Endothelial cell of umbilical vein (primary cell): ENCODE results near the gene TKFC. TPM values are rescaled to one million over a fixed set of nuclear protein-coding genes. Genes with fewer than 3 reads are reported as not detected.

Experiments used
- BruUV-seq: library from RNA; stranded (reverse); fragments of 400-500 nt; replicated peaks from 2 replicates; lab custom pipeline; 2021; lab: Mats Ljungman, UMichigan
- CTCF ChIA-PET: fragments of 300-600, 350-600 bp; sonication (Branson Sonifier 250); formaldehyde crosslinking; loops from one replicate; lab custom pipeline; 2021; ENCODE audit warnings: antibody characterized with exemption, inconsistent platforms; lab: Charles Lee
- POLR2A ChIA-PET: fragments of 300-600, 350-600 bp; sonication (Branson Sonifier 250); formaldehyde crosslinking; loops from one replicate; lab custom pipeline; 2021; ENCODE audit warnings: antibody characterized with exemption, inconsistent platforms; lab: Charles Lee
- DNase-seq: peaks from one replicate; pipeline ENCODE4 v3.0.0-alpha.2; 2011; ENCODE audit warnings: low read depth, low spot score
- FAIRE-seq: peaks from 2 replicates; lab custom pipeline; 2011; peaks lifted over from hg19 to GRCh38; lab: Jason Lieb, UNC
- H2AFZ ChIP-seq: 2 replicates; pipeline ENCODE4 v1.6.0; 2012; ENCODE audit warnings: low read depth, low read length, control low read depth, inconsistent platforms
- H3K27ac ChIP-seq: 2 replicates; pipeline ENCODE4 v1.5.1; 2011; ENCODE audit warnings: low read depth, mild to moderate bottlenecking, control low read depth, low read length, moderate library complexity; ENCODE audit not compliant: insufficient read depth
- H3K27me3 ChIP-seq, 2 experiments: 2 replicates each; pipeline versions ENCODE4 v1.6.0 to v1.6.1; 2011; ENCODE audit warnings: low read length in 2 of 2, mixed read lengths in 1 of 2; ENCODE audit not compliant: control insufficient read depth in 2 of 2, insufficient read depth in 2 of 2
- H3K36me3 ChIP-seq, 2 experiments: 2 replicates in 1 of 2; 3 replicates in 1 of 2; pipeline ENCODE4 v1.5.1; 2011; ENCODE audit warnings: low read length in 2 of 2, mild to moderate bottlenecking in 1 of 2, moderate library complexity in 1 of 2; ENCODE audit not compliant: control insufficient read depth in 2 of 2, insufficient read depth in 2 of 2; ENCODE audit errors: extremely low read depth in 1 of 2
- H3K4me1 ChIP-seq: 3 replicates; pipeline ENCODE4 v1.5.1; 2011; ENCODE audit warnings: mild to moderate bottlenecking, low read length; ENCODE audit not compliant: control insufficient read depth, insufficient read depth; ENCODE audit errors: extremely low read depth
- H3K4me2 ChIP-seq: 2 replicates; pipeline ENCODE4 v1.6.1; 2011; ENCODE audit warnings: low read length, control low read depth, mixed read lengths; ENCODE audit not compliant: insufficient read depth
- H3K4me3 ChIP-seq, 3 experiments: fragments of 200-600 bp in 1 of 3; sonication (generic), shearing (Covaris generic) in 1 of 3; replicated peaks in 1 of 3; 2 replicates each; pipeline ENCODE4 v1.5.1; 2011 to 2016; ENCODE audit warnings: control low read depth in 3 of 3, low read length in 3 of 3, mild to moderate bottlenecking in 2 of 3, inconsistent platforms in 1 of 3, low read depth in 1 of 3, moderate library complexity in 1 of 3; ENCODE audit not compliant: insufficient read depth in 1 of 3
- H3K79me2 ChIP-seq: 2 replicates; pipeline ENCODE4 v1.6.0; 2012; ENCODE audit warnings: low read length, inconsistent platforms; ENCODE audit not compliant: control insufficient read depth, insufficient read depth
- H3K9ac ChIP-seq: replicated peaks from 2 replicates; pipeline ENCODE3; 2011; ENCODE audit warnings: low read length, control low read depth; ENCODE audit not compliant: insufficient read depth; ENCODE audit errors: extremely low read depth
- H3K9me1 ChIP-seq: replicated peaks from 3 replicates; pipeline ENCODE4 v1.6.0; 2011; ENCODE audit warnings: mild to moderate bottlenecking, low read length; ENCODE audit not compliant: control insufficient read depth, insufficient read depth; ENCODE audit errors: extremely low read depth
- H3K9me3 ChIP-seq: replicated peaks from 2 replicates; pipeline ENCODE4 v1.5.1; 2012; ENCODE audit warnings: low read length, inconsistent platforms; ENCODE audit not compliant: control insufficient read depth, insufficient read depth
- H4K20me1 ChIP-seq: replicated peaks from 2 replicates; pipeline ENCODE3; 2011; ENCODE audit warnings: mild to moderate bottlenecking, low read length; ENCODE audit not compliant: control insufficient read depth, insufficient read depth; ENCODE audit errors: extremely low read depth
- EZH2 ChIP-seq: IDR thresholded peaks from 2 replicates; pipeline ENCODE4 v1.6.1; 2012; ENCODE audit warnings: borderline replicate concordance, low read depth, mild to moderate bottlenecking, moderate library complexity, low read length, inconsistent platforms; ENCODE audit not compliant: severe bottlenecking
- FOS ChIP-seq: IDR thresholded peaks from 2 replicates; pipeline ENCODE4 v1.6.1; 2011; ENCODE audit warnings: mild to moderate bottlenecking, low read length, moderate library complexity, borderline replicate concordance; ENCODE audit not compliant: insufficient read depth
- GATA2 ChIP-seq: IDR thresholded peaks from 2 replicates; pipeline ENCODE4 v1.7.0; 2011; ENCODE audit warnings: low read depth, mild to moderate bottlenecking, moderate library complexity, mixed read lengths, low read length; ENCODE audit not compliant: insufficient read length, insufficient read depth
- JUN ChIP-seq: IDR thresholded peaks from 2 replicates; pipeline ENCODE4 v1.6.1; 2011; ENCODE audit warnings: borderline replicate concordance, low read depth; ENCODE audit not compliant: insufficient read length, insufficient read depth
- MYC ChIP-seq: IDR thresholded peaks from one replicate; pipeline ENCODE4 v1.6.1; 2011; ENCODE audit warnings: mild to moderate bottlenecking, low read depth, low read length
- POLR2A ChIP-seq: IDR thresholded peaks from 2 replicates; pipeline ENCODE4 v1.6.1; 2012; ENCODE audit warnings: low read depth, mild to moderate bottlenecking, control low read depth, low read length
- POLR2AphosphoS5 ChIP-seq: IDR thresholded peaks from 2 replicates; pipeline ENCODE4 v1.6.1; 2012; ENCODE audit warnings: low read depth, mild to moderate bottlenecking, control low read depth, low read length, moderate library complexity; ENCODE audit not compliant: insufficient read depth
- dilution Hi-C: fragments of 300-500 bp; cut with MboI; formaldehyde crosslinking; loops from one replicate; pipeline ENCODE4 v1.15.0; 2019; ENCODE audit warnings: low sequenced_read_pairs; ENCODE audit not compliant: extremely low pct_ligation_motif_present
- intact Hi-C: fragments of 100-400 bp; cut with micrococcal nuclease; formaldehyde crosslinking; loops from one replicate; pipeline ENCODE4 v1.10.0; 2022
- polyA plus RNA-seq, 4 experiments: library from polyadenylated mRNA; depleted of rRNA in 3 of 4; stranded (reverse) in 3 of 4; unstranded in 1 of 4; fragments of >200 nt; gene quantifications; 2 replicates each; pipeline versions ENCODE4 v1.2.1 to v1.2.3, GENCODE V29; 2011 to 2012; ENCODE audit warnings: missing spikeins in 1 of 4
- total RNA-seq: library from RNA; stranded (reverse); gene quantifications from 2 replicates; pipeline ENCODE4 v1.2.3, GENCODE V29; 2021
- TF ChIP-seq, protein P1 (sequence below), 2 donors: IDR thresholded peaks; 1 replicate in 1 of 2; 2 replicates in 1 of 2; pipeline ENCODE4 v1.5.1; 2011; ENCODE audit warnings: low read length in 2 of 2, mild to moderate bottlenecking in 2 of 2, moderate library complexity in 2 of 2, control low read depth in 1 of 2, inconsistent platforms in 1 of 2, low read depth in 1 of 2; ENCODE audit not compliant: insufficient read depth in 1 of 2; ENCODE audit errors: extremely low read depth in 1 of 2
- TF ChIP-seq, protein P2 (sequence below): IDR thresholded peaks from 2 replicates; pipeline ENCODE4 v1.6.1; 2011; ENCODE audit not compliant: insufficient read depth, insufficient read length

The TKFC gene
- total and polyA plus RNA-seq, 2 donors (not counting 3 experiments of a cell fraction or from before 2014, with no cell fraction given): 30.8 to 31.7 TPM

DNA sequence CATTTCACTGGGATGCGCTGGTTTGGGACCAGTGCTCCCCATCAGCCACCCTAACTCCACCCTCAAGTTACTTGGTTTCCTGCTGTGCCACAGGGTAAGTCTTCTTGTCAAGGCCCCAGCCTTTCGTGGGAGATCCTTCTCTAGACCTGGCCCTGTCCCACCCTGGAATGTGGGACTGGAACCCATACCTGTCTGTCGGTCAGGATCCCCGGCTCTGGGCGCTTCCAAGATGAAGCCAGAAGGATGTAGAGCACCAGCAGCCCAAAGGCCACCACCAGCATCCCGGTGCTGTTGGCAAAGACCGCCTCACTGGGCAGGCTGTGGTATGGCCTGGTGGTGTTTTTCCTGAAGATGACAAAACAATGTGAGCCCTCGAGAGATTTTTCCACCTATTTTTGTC, 17.8 kb downstream of the TKFC start:
- TF ChIP-seq, protein P1, sequence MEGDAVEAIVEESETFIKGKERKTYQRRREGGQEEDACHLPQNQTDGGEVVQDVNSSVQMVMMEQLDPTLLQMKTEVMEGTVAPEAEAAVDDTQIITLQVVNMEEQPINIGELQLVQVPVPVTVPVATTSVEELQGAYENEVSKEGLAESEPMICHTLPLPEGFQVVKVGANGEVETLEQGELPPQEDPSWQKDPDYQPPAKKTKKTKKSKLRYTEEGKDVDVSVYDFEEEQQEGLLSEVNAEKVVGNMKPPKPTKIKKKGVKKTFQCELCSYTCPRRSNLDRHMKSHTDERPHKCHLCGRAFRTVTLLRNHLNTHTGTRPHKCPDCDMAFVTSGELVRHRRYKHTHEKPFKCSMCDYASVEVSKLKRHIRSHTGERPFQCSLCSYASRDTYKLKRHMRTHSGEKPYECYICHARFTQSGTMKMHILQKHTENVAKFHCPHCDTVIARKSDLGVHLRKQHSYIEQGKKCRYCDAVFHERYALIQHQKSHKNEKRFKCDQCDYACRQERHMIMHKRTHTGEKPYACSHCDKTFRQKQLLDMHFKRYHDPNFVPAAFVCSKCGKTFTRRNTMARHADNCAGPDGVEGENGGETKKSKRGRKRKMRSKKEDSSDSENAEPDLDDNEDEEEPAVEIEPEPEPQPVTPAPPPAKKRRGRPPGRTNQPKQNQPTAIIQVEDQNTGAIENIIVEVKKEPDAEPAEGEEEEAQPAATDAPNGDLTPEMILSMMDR (IDR thresholded peaks at IDR 0.05; ENCODE audit: extremely low read depth in 1 of 2, insufficient read depth in 1 of 2, low read depth in 1 of 2, low read length in 2 of 2): no peak
- no peak for TF ChIP-seq JUN
- no peak for TF ChIP-seq POLR2AphosphoS5
- no peak for TF ChIP-seq MYC
- TF ChIP-seq, protein P2, sequence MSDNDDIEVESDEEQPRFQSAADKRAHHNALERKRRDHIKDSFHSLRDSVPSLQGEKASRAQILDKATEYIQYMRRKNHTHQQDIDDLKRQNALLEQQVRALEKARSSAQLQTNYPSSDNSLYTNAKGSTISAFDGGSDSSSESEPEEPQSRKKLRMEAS: no peak
- TF ChIP-seq GATA2: no peak
- TF ChIP-seq FOS: no peak
- TF ChIP-seq POLR2A: no peak
- no peak for TF ChIP-seq EZH2
- CTCF ChIA-PET: no interaction called here
- dilution Hi-C loops: no loop called here
- H3K4me3 ChIP-seq: no peak overlapping the region
- no peak overlapping the region for H3K9ac ChIP-seq
- no peaks in the 10 kb centered on the region for H3K79me2 ChIP-seq
- no peak overlapping the region for H2AFZ ChIP-seq
- POLR2A ChIA-PET: no interaction called here
- H3K27ac ChIP-seq: no peak overlapping the region
- H4K20me1 ChIP-seq: no peaks in the 10 kb centered on the region
- H3K4me2 ChIP-seq: no peak overlapping the region
- no peaks in the 10 kb centered on the region for H3K9me1 ChIP-seq
- BruUV-seq: no TSS peak
- FAIRE-seq (no peak), DNase-seq (no peak)
- peaks cover 0 to 20% of the 10 kb centered on the region in 2 experiments for H3K36me3 ChIP-seq
- H3K27me3 ChIP-seq: no peaks in the 10 kb centered on the region
- H3K9me3 ChIP-seq: no peaks in the 10 kb centered on the region
- peaks cover 14% of the 10 kb centered on the region for H3K4me1 ChIP-seq
- intact Hi-C loops: loop anchor here (1.0 kb wide), 1 partner anchor 18 kb away; the partner anchor contains the start of genes DDB1 and TKFC
